KMS-11 (cell line): Measurements from ENCODE around the gene LIN28A.
A peak's percentile ranks its signal among the peaks of the same experiment; 100 is the strongest.

Experiments
- H2AFZ ChIP-seq: fragments of 200-600 bp; sonication (generic); 2 replicates; pipeline ENCODE4 v1.6.1; 2016; ENCODE audit warnings: antibody characterized with exemption, mixed run types, low read depth
- H3K27ac ChIP-seq: fragments of 200-600 bp; sonication (generic); 2 replicates; pipeline ENCODE4 v1.6.1; 2016; ENCODE audit warnings: mild to moderate bottlenecking, mixed run types
- H3K27me3 ChIP-seq: fragments of 200-600 bp; sonication (generic); 2 replicates; pipeline ENCODE4 v1.6.1; 2017; ENCODE audit warnings: mild to moderate bottlenecking, low read depth, mixed run types, moderate library complexity; ENCODE audit not compliant: insufficient read depth
- H3K36me3 ChIP-seq: fragments of 200-600 bp; sonication (generic); 2 replicates; pipeline ENCODE4 v1.6.1; 2017; ENCODE audit warnings: mild to moderate bottlenecking, mixed run types; ENCODE audit not compliant: insufficient read depth
- H3K4me1 ChIP-seq: fragments of 200-600 bp; sonication (generic); 2 replicates; pipeline ENCODE4 v1.6.1; 2016; ENCODE audit warnings: mild to moderate bottlenecking, low read depth, mixed run types; ENCODE audit not compliant: poor library complexity, severe bottlenecking
- H3K4me2 ChIP-seq: fragments of 200-600 bp; sonication (generic); 2 replicates; pipeline ENCODE4 v1.7.0; 2016; ENCODE audit warnings: mild to moderate bottlenecking, mixed run types
- H3K4me3 ChIP-seq: fragments of 200-600 bp; sonication (generic); IDR thresholded peaks from 2 replicates; pipeline ENCODE4 v1.6.1; 2017; ENCODE audit warnings: low read depth, low read length, mixed read lengths; ENCODE audit not compliant: insufficient read depth
- H3K79me2 ChIP-seq: fragments of 200-600 bp; sonication (generic); 2 replicates; pipeline ENCODE4 v1.6.1; 2016; ENCODE audit warnings: low read depth, mixed run types; ENCODE audit not compliant: insufficient read depth
- H3K9ac ChIP-seq: fragments of 200-600 bp; sonication (generic); 2 replicates; pipeline ENCODE4 v1.6.1; 2016; ENCODE audit warnings: mild to moderate bottlenecking, mixed run types
- H4K20me1 ChIP-seq: fragments of 200-600 bp; sonication (generic); 2 replicates; pipeline ENCODE4 v1.6.1; 2016; ENCODE audit warnings: mild to moderate bottlenecking, mixed run types; ENCODE audit not compliant: insufficient read depth
- CTCF ChIP-seq: fragments of 200-600 bp; sonication (generic); conservative IDR thresholded peaks from 2 replicates; pipeline ENCODE4 v1.6.1; 2017; ENCODE audit warnings: low read depth, mild to moderate bottlenecking, antibody characterized with exemption, low read length, moderate library complexity, mixed read lengths

The LIN28A gene

DNA sequence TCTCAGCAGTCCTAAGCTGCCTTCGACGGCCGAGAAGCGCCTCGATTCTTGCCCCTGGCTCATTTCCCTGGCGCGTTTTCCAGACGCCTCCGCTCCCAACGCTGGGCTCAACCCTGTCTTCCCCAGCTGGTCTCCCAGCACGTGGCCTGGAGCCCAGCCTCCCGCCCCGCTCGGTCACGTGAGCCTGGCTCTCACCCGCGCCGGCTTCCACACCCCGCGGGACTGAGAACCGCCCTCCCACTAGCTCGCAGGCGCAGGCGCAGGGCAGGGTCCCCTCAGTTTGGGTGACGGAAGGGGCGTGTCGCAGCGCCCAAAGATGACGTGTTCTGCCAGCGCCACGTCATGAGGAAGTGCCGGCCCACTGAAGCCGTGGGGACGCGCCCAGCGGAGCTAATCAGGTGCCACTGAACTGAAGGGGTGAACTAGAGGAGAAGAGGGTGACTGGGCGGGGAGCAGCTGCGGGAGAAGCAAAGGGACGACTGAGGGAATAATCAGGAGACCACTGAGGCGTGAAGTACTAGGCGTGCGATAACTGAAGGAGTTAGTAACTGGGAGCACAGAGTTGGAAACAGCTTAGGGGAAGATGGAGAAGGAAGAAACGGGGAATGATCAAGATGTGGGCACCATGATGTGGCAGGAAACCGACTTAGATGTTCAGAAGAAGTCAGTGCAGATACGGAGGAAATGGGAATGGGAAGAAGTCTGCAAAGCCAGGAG is 21.5 kb downstream of the LIN28A start, which contains the start of gene DHDDS:
Gene DHDDS (plus strand): TSS at position 343 of the 717 bp plus-strand sequence. CDS start 625 bp downstream, outside the sequence.
- Histone ChIP-seq H3K4me1 (peaks cover 26% of the 10 kb centered on the region), H3K9ac (peak within 1 kb of the TSS; percentile 73), H3K36me3 (0 out of 2 replicates have a peak, but pooled peaks cover 2% of the 10 kb centered on the region), H4K20me1 (no peaks in the 10 kb centered on the region), H3K4me3 (peak within 1 kb of the TSS; percentile 60), H3K27me3 (no peaks in the 10 kb centered on the region), H3K4me2 (peak within 1 kb of the TSS; percentile 99), H2AFZ (peak within 1 kb of the TSS; percentile 83), H3K27ac (peak within 1 kb of the TSS; percentile 56; the same call in 1 of the 2 replicates), H3K79me2 (peaks cover 21% of the 10 kb centered on the region; the same call in 1 of the 2 replicates)
- TF ChIP-seq CTCF: no peak

DNA sequence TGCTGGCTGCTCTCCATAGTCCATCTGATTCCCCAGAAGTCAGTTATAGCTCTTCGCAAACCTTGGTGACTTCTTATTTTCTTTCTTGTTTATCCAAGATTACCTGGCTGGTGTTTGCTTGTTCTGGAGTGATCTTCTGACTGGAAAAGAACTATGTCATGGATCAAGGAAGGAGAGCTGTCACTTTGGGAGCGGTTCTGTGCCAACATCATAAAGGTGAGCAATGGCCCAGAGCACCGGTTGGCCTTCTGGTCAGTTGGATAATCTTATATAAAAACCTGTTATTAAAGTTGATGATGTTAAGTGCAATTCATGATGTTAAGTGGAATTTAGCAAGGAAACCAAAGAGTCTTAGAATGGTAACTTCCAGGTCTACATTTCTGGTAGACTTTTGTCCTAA is 22.2 kb downstream of the LIN28A start:
- Histone ChIP-seq H3K36me3 (peaks cover 2% of the 10 kb centered on the region; the same call in 1 of the 2 replicates), H2AFZ (peak overlapping the region; percentile 83; the same call in 1 of the 2 replicates), H3K27me3 (no peaks in the 10 kb centered on the region), H3K4me1 (peaks cover 26% of the 10 kb centered on the region), H3K79me2 (peaks cover 21% of the 10 kb centered on the region; the same call in 1 of the 2 replicates), H3K4me3 (peak overlapping the region; percentile 60), H3K9ac (peak overlapping the region; percentile 73), H3K4me2 (peak overlapping the region; percentile 99), H3K27ac (peak overlapping the region; percentile 56; the same call in 1 of the 2 replicates), H4K20me1 (no peaks in the 10 kb centered on the region)
- no peak for TF ChIP-seq CTCF

- Histone ChIP-seq H3K4me1 (peaks cover 26% of the 10 kb centered on the region), H3K79me2 (peaks cover 21% of the 10 kb centered on the region; the same call in 1 of the 2 replicates), H3K9ac (no peak overlapping the region), H4K20me1 (no peaks in the 10 kb centered on the region), H3K27me3 (no peaks in the 10 kb centered on the region), H3K36me3 (peaks cover 5% of the 10 kb centered on the region; the same call in 1 of the 2 replicates), H3K4me3 (no peak overlapping the region), H2AFZ (no peak overlapping the region), H3K27ac (no peak overlapping the region), H3K4me2 (peak overlapping the region; percentile 99; the same call in 1 of the 2 replicates)
- no peak for TF ChIP-seq CTCF
These were observed 23.6 kb downstream of the LIN28A start for GRCh38 chr1:26434161-26434752.

DNA sequence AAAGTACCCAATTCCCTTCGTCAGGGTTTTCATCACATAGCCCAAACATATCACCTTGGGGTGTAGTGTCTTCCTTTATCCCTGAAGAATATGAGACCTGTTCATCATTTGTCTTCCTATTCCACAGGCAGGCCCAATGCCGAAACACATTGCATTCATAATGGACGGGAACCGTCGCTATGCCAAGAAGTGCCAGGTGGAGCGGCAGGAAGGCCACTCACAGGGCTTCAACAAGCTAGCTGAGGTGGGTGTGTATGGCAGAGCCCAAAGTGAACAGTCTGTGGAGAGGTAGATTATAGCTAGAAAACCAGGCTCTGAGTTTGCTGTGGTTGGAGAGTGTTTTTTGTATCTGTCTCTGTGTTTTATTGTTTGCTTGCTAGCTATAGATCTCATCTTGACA is 27.4 kb downstream of the LIN28A start:
- Histone ChIP-seq H2AFZ (no peak overlapping the region), H3K4me3 (no peak overlapping the region), H3K27me3 (no peaks in the 10 kb centered on the region), H3K9ac (no peak overlapping the region), H3K4me2 (no peak overlapping the region), H4K20me1 (no peaks in the 10 kb centered on the region), H3K36me3 (peaks cover 5% of the 10 kb centered on the region; the same call in 1 of the 2 replicates), H3K79me2 (peaks cover 13% of the 10 kb centered on the region; the same call in 1 of the 2 replicates), H3K4me1 (peaks cover 17% of the 10 kb centered on the region), H3K27ac (no peak overlapping the region)
- no peak for TF ChIP-seq CTCF
